Activated CD8-positive, alpha-beta memory T cell treated with anti-CD3 and anti-CD28 coated beads, Interleukin-2, amount 50 U/mL, for 1 hour (primary cell): Measurements from ENCODE around the gene TRIM38.

Source experiments
- DNase-seq: peaks from one replicate; pipeline ENCODE4 v3.0.0-alpha.2; 2020; ENCODE audit errors: extremely low read depth

The TRIM38 gene

GRCh38 chr6:26026833-26027490, 64.4 kb downstream of the TRIM38 start:
- peak; percentile 86 for DNase-seq

- no peak for DNase-seq
These were observed 65.0 kb downstream of the TRIM38 start for GRCh38 chr6:26027491-26028211.

DNA sequence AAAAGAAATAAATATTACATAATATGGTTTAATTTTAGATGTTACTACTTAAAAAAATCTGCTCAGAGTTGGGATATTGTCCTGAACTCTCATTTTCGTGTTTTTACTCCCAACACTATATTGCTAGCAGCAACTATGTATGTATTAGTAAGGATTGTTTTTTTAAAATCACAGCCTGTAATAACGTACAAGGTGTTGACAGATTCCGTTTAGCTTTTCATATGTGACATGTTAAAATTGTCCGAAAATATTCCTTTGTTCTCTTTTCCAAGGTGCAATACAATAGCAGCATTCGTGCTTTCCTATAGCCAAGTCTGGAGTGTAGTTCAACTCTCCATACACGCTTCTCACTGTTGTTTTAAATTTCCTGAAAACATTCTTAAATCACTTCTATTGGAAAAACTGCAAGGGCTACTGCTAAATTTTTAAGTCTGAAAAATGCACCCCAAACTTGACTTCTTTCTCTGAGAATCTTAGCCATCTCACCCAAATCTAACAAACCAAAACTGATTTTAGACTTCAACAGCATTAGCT, 65.7 kb downstream of the TRIM38 start:
- DNase-seq: no peak

GRCh38 chr6:26028746-26029569, 66.4 kb downstream of the TRIM38 start:
- no peak for DNase-seq

GRCh38 chr6:26029570-26029856, 66.9 kb downstream of the TRIM38 start:
- DNase-seq: no peak

GRCh38 chr6:26029857-26030653, 67.5 kb downstream of the TRIM38 start:
- DNase-seq: no peak

DNA sequence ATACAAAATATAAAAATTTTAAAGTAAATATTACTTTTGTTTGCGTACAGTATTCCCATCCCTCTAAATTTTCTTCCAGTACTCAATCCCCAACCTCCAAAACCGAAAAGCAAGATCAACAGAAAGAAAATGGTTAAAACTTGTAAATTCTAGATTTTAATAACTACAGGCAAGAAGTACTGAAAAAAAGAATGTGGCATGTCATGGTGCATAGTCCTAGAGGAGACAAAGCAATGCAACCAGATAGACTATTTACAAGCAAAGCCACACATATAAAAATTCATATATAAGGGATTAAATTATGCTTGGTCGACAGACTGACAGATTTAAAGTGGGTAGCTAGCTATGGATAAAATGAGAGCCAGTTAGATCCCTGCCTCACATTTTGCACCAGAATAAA, 68.1 kb downstream of the TRIM38 start:
- no peak for DNase-seq

- DNase-seq: no peak
These were observed 68.6 kb downstream of the TRIM38 start for GRCh38 chr6:26031151-26031594.

DNA sequence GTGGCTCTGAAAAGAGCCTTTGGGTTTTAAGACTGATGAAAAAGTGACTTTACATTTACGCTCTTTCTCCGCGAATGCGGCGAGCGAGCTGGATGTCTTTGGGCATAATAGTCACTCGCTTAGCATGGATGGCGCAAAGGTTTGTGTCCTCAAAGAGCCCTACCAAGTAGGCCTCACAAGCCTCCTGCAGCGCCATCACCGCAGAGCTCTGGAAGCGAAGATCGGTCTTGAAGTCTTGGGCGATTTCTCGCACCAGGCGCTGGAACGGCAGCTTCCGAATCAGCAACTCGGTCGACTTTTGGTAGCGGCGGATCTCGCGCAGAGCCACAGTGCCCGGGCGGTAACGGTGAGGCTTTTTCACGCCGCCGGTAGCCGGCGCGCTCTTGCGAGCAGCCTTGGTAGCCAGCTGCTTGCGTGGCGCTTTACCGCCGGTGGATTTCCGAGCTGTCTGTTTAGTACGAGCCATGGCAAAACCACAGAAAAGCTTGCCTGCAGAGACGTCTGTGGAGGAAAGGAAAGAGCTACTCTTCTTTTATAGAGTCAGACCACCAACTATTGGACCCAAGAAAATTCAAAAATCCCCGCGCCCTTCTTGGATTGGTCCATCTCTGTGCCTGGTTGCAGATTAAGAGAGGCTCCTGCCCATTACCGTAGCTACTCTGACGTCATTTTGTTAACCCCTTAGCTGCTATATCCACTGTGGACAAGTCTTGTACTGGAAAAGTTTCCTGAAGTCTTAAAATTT, 69.2 kb downstream of the TRIM38 start:
- DNase-seq: peak; percentile 74

- no peak for DNase-seq
These were observed 69.9 kb downstream of the TRIM38 start for GRCh38 chr6:26032340-26033084.

- DNase-seq: no peak
These were observed 70.7 kb downstream of the TRIM38 start for GRCh38 chr6:26033085-26033940.

- no peak for DNase-seq
These were observed 71.3 kb downstream of the TRIM38 start for GRCh38 chr6:26033941-26034354.

DNA sequence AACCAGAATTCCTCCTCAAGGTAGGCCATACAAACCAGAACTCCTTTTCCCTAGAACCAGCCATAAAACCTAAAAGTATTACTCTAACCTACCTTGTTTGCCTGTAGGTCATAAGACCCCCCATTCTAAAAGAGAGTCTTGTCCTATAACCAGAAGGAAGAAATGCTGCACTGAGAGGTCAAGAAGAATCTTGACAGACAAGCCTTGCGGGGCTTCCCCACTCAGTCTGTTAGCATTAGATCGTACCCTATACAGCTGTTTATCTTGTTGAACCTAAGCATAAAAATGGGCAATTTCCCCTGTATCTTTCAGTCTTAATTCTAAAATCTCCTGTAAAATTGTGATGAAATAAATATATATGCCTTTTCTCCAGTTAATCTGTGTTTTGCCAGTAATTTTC, 72.3 kb downstream of the TRIM38 start:
- DNase-seq: no peak
